ENCODE measurements around the gene ASCC3. TPM values are rescaled to one million over a fixed set of nuclear protein-coding genes. Genes with fewer than 3 reads are reported as not detected.

ASCC3 gene
- total RNA-seq, 1 experiment from 2014 or later = 48.2 TPM

DNA sequence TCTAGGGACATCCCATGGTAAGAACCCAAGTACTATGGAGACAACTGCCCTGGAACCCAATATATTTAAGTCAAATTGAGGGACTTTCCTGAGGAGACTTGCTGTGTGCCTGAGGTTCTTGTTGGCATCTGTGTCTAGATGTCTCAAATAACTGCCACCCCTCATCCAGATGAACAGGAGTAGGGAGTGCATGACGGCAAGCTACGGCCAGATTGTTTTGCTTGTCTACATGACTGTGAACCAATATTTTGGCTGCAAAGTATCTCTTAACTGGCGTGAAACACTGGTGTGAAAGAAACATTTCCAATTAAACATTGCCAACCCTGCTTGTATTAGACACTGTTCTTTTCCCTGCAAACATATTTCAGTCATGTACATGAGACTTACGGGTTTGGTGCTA lies 364.0 kb downstream of the ASCC3 start:
- no peaks in the 10 kb centered on the region for H3K27me3 ChIP-seq (replicated peaks; ENCODE audit: control insufficient read depth, insufficient read depth, low read length)
- H3K4me3 ChIP-seq (ENCODE audit: low read depth, low read length) = no peak overlapping the region
- intact Hi-C loops (cut with micrococcal nuclease; ENCODE audit: unreplicated experiment) = no loop called here
- Mint-ChIP-seq H3K36me3 (ENCODE audit: insufficient read depth, unreplicated experiment) (peaks cover 12% of the 10 kb centered on the region), H3K9me3 (ENCODE audit: unreplicated experiment) (no peaks in the 10 kb centered on the region), H3K27ac (ENCODE audit: unreplicated experiment) (no peak overlapping the region), H3K27me3 (ENCODE audit: insufficient read depth, unreplicated experiment) (no peaks in the 10 kb centered on the region), H3K4me1 (ENCODE audit: low read depth, unreplicated experiment) (peaks cover 15% of the 10 kb centered on the region), H3K4me3 (ENCODE audit: unreplicated experiment) (no peak overlapping the region)
- no peaks in the 10 kb centered on the region for H3K9me3 ChIP-seq
- no TSS peak for BruUV-seq (replicated peaks)
- no peak for DNase-seq
- ChIA-PET CTCF (no interaction called here), POLR2A (no interaction called here)
- peaks cover 19% of the 10 kb centered on the region for H3K4me1 ChIP-seq
- TF ChIP-seq, protein P1, sequence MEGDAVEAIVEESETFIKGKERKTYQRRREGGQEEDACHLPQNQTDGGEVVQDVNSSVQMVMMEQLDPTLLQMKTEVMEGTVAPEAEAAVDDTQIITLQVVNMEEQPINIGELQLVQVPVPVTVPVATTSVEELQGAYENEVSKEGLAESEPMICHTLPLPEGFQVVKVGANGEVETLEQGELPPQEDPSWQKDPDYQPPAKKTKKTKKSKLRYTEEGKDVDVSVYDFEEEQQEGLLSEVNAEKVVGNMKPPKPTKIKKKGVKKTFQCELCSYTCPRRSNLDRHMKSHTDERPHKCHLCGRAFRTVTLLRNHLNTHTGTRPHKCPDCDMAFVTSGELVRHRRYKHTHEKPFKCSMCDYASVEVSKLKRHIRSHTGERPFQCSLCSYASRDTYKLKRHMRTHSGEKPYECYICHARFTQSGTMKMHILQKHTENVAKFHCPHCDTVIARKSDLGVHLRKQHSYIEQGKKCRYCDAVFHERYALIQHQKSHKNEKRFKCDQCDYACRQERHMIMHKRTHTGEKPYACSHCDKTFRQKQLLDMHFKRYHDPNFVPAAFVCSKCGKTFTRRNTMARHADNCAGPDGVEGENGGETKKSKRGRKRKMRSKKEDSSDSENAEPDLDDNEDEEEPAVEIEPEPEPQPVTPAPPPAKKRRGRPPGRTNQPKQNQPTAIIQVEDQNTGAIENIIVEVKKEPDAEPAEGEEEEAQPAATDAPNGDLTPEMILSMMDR (IDR thresholded peaks at IDR 0.05; ENCODE audit: insufficient read depth in 1 of 2, low read depth in 1 of 2, low read length in 1 of 2, severe bottlenecking in 1 of 2, unreplicated experiment in 1 of 2) = no peak
- no peaks in the 10 kb centered on the region; the same call in 1 of the 2 replicates for H3K36me3 ChIP-seq (ENCODE audit: control insufficient read depth, insufficient read depth, low read length)

DNA sequence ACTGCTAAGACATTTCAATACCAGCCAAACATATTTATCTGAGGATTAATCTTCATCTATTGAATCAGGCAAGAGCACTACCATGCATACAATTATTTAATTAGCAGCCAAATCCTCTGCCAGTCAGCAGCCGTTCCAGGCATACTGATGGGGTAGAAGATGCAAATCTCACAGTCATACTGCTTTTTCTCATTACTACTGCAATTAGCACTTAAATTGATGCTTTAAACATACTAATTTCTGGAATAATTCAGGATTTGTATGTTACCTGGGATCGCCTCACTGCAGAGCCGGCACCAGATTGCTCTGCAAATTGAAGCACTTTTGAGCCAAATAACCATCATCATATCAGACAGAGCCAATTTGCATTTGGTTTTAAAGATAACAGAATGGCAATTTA lies 366.5 kb downstream of the ASCC3 start:
- no peaks in the 10 kb centered on the region for H3K4me1 Mint-ChIP-seq (ENCODE audit: low read depth, unreplicated experiment)

DNA sequence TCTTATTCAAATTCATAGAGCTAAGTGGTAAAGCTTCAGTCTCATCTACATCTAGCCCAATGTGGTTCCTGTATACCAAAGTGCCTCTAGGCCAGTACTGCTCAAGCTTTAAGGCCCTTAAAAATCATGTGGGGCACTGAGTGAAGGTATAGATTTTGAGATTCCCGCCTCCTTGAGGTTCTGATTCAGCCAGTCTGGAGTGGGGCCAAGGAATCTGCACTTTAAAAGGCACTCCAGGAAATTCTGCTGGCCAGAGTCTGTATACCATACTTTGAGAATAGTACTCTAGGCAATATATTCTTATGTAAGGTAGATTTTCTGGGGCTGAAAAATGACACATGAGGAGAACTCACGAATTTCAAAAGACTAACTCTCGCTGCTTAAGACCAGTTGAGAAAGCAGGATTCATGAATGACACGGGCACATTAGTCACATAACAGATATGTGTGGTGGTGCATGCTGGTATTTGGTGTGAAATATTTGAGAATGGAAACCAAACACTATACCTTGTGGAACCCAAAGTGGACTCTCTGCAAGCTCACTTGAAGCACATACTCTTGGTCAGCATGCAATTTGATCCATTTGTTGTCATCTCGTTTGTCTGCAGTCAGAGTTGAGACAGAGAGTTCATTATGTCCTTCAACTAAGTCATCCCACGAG lies 368.8 kb downstream of the ASCC3 start:
- Histone ChIP-seq H3K36me3 (ENCODE audit: control insufficient read depth, insufficient read depth, low read length) (no peaks in the 10 kb centered on the region; the same call in 1 of the 2 replicates), H3K27me3 (replicated peaks; ENCODE audit: control insufficient read depth, insufficient read depth, low read length) (no peaks in the 10 kb centered on the region), H3K4me3 (ENCODE audit: low read depth, low read length) (no peak overlapping the region), H3K9me3 (no peaks in the 10 kb centered on the region), H3K4me1 (no peaks in the 10 kb centered on the region)
- Mint-ChIP-seq H3K4me1 (ENCODE audit: low read depth, unreplicated experiment) (no peaks in the 10 kb centered on the region), H3K36me3 (ENCODE audit: insufficient read depth, unreplicated experiment) (peaks cover 11% of the 10 kb centered on the region), H3K4me3 (ENCODE audit: unreplicated experiment) (no peak overlapping the region), H3K9me3 (ENCODE audit: unreplicated experiment) (no peaks in the 10 kb centered on the region), H3K27ac (ENCODE audit: unreplicated experiment) (no peak overlapping the region), H3K27me3 (ENCODE audit: insufficient read depth, unreplicated experiment) (no peaks in the 10 kb centered on the region)
- intact Hi-C loops (cut with micrococcal nuclease; ENCODE audit: unreplicated experiment) = no loop called here
- ChIA-PET CTCF (no interaction called here), POLR2A (no interaction called here)
- TF ChIP-seq, protein P1 (IDR thresholded peaks at IDR 0.05; ENCODE audit: insufficient read depth in 1 of 2, low read depth in 1 of 2, low read length in 1 of 2, severe bottlenecking in 1 of 2, unreplicated experiment in 1 of 2) = no peak
- DNase-seq = no peak
- BruUV-seq (replicated peaks) = no TSS peak

More for the DNA sequence above, 366.5 kb downstream of the ASCC3 start:
- H3K4me1 ChIP-seq = peaks cover 7% of the 10 kb centered on the region; the same call in 1 of the 2 replicates
- H3K27me3 ChIP-seq (replicated peaks; ENCODE audit: control insufficient read depth, insufficient read depth, low read length) = no peaks in the 10 kb centered on the region
- BruUV-seq (replicated peaks) = no TSS peak
- Mint-ChIP-seq H3K36me3 (ENCODE audit: insufficient read depth, unreplicated experiment) (peaks cover 16% of the 10 kb centered on the region), H3K9me3 (ENCODE audit: unreplicated experiment) (no peaks in the 10 kb centered on the region), H3K27me3 (ENCODE audit: insufficient read depth, unreplicated experiment) (no peaks in the 10 kb centered on the region), H3K4me3 (ENCODE audit: unreplicated experiment) (no peak overlapping the region), H3K27ac (ENCODE audit: unreplicated experiment) (no peak overlapping the region)
- H3K4me3 ChIP-seq (ENCODE audit: low read depth, low read length) = no peak overlapping the region
- TF ChIP-seq, protein P1 (IDR thresholded peaks at IDR 0.05; ENCODE audit: insufficient read depth in 1 of 2, low read depth in 1 of 2, low read length in 1 of 2, severe bottlenecking in 1 of 2, unreplicated experiment in 1 of 2) = no peak
- H3K36me3 ChIP-seq (ENCODE audit: control insufficient read depth, insufficient read depth, low read length) = no peaks in the 10 kb centered on the region; the same call in 1 of the 2 replicates
- DNase-seq = no peak
- H3K9me3 ChIP-seq = no peaks in the 10 kb centered on the region
- intact Hi-C loops (cut with micrococcal nuclease; ENCODE audit: unreplicated experiment) = no loop called here
- ChIA-PET POLR2A (no interaction called here), CTCF (no interaction called here)

Measured in Caco-2 (cell line).